H1 (cell line): ENCODE data around the gene CIRBP. TPM values are rescaled to one million over a fixed set of nuclear protein-coding genes. Genes with fewer than 3 reads are reported as not detected.
A peak's percentile ranks its signal among the peaks of the same experiment; 100 is the strongest.

ENCODE experiments used
- CTCF ChIA-PET: fragments of 300-600 bp; sonication (Branson Sonifier 250); formaldehyde crosslinking; loops from one replicate; lab custom pipeline; 2021; ENCODE audit not compliant: partially characterized antibody; lab: Charles Lee
- POLR2A ChIA-PET: fragments of 300-600 bp; sonication (Branson Sonifier 250); formaldehyde crosslinking; loops from one replicate; lab custom pipeline; 2021; ENCODE audit warnings: inconsistent platforms; ENCODE audit not compliant: partially characterized antibody; lab: Charles Lee
- DNase-seq, 2 experiments: peaks; one replicate each; pipeline versions ENCODE4 v3.0.0 to v3.0.0-alpha.2; 2010 to 2022; ENCODE audit warnings: low spot score in 2 of 2, low read depth in 1 of 2, mixed read lengths in 1 of 2
- FAIRE-seq: peaks from 2 replicates; lab custom pipeline; 2011; peaks lifted over from hg19 to GRCh38; lab: Jason Lieb, UNC
- H2AFZ ChIP-seq: 2 replicates; pipeline ENCODE4 v1.8.1; 2012; ENCODE audit warnings: low read length, inconsistent platforms
- H2AK5ac ChIP-seq: 2 replicates; pipeline ENCODE4 v1.6.1; 2013; ENCODE audit warnings: low read depth, low read length
- H2BK120ac ChIP-seq: replicated peaks from 2 replicates; pipeline ENCODE3; 2013; ENCODE audit warnings: low read depth, low read length, inconsistent platforms
- H2BK12ac ChIP-seq: 2 replicates; pipeline ENCODE4 v1.6.1; 2013; ENCODE audit warnings: low read depth, low read length
- H2BK15ac ChIP-seq: 2 replicates; pipeline ENCODE4 v1.6.1; 2013; ENCODE audit warnings: low read length
- H2BK20ac ChIP-seq: 2 replicates; pipeline ENCODE4 v1.6.1; 2013; ENCODE audit warnings: low read length
- H2BK5ac ChIP-seq: 2 replicates; pipeline ENCODE4 v1.6.1; 2013; ENCODE audit warnings: low read depth, low read length
- H3K14ac ChIP-seq: 2 replicates; pipeline ENCODE4 v1.6.1; 2013; ENCODE audit warnings: inconsistent platforms; ENCODE audit not compliant: insufficient read length
- H3K18ac ChIP-seq: 2 replicates; pipeline ENCODE4 v1.6.1; 2013; ENCODE audit warnings: low read length; ENCODE audit errors: extremely low read depth
- H3K23ac ChIP-seq: 2 replicates; pipeline ENCODE4 v1.6.1; 2013; ENCODE audit warnings: inconsistent platforms; ENCODE audit not compliant: insufficient read length
- H3K23me2 ChIP-seq: 2 replicates; pipeline ENCODE4 v1.6.1; 2013; ENCODE audit warnings: low read depth, low read length
- H3K27ac ChIP-seq: 2 replicates; pipeline ENCODE4 v1.6.1; 2011; ENCODE audit warnings: low read depth, low read length, inconsistent platforms
- H3K27me3 ChIP-seq, 4 experiments: replicated peaks in 1 of 4; 1 replicate in 1 of 4; 2 replicates in 3 of 4; pipeline versions ENCODE4 v1.6.1 to v1.8.1; 2011 to 2013; ENCODE audit warnings: low read length in 3 of 4, mild to moderate bottlenecking in 3 of 4, inconsistent platforms in 2 of 4, mixed read lengths in 2 of 4, moderate library complexity in 1 of 4; ENCODE audit not compliant: control insufficient read depth in 3 of 4, insufficient read depth in 3 of 4; ENCODE audit errors: extremely low read depth in 1 of 4
- H3K36me3 ChIP-seq, 4 experiments: 2 replicates each; pipeline versions ENCODE4 v1.6.1 to v1.8.1; 2011 to 2013; ENCODE audit warnings: mild to moderate bottlenecking in 4 of 4, low read length in 3 of 4, moderate library complexity in 2 of 4, control low read depth in 1 of 4, inconsistent platforms in 1 of 4; ENCODE audit not compliant: insufficient read depth in 4 of 4, control insufficient read depth in 2 of 4
- H3K4ac ChIP-seq: replicated peaks from 2 replicates; pipeline ENCODE3; 2013; ENCODE audit warnings: low read length, low read depth, mixed read lengths, inconsistent platforms; ENCODE audit not compliant: insufficient read length
- H3K4me1 ChIP-seq, 4 experiments: replicated peaks in 1 of 4; 1 replicate in 1 of 4; 2 replicates in 3 of 4; pipeline versions ENCODE4 v1.6.1 to v1.8.1; 2011 to 2013; ENCODE audit warnings: low read length in 3 of 4, inconsistent platforms in 2 of 4, mixed read lengths in 1 of 4; ENCODE audit not compliant: insufficient read depth in 4 of 4, control insufficient read depth in 3 of 4
- H3K4me2 ChIP-seq, 2 experiments: 2 replicates each; pipeline versions ENCODE4 v1.6.1 to v1.8.1; 2011 to 2013; ENCODE audit warnings: low read depth in 2 of 2, low read length in 2 of 2, control low read depth in 1 of 2, inconsistent platforms in 1 of 2, mild to moderate bottlenecking in 1 of 2; ENCODE audit not compliant: insufficient read depth in 1 of 2
- H3K4me3 ChIP-seq, 4 experiments: fragments of 200-600, 300-600 bp in 1 of 4; sonication (generic), shearing (Covaris generic), sonication (Bioruptor Twin) in 1 of 4; 2 replicates each; pipeline versions ENCODE4 v1.5.1 to v1.8.1; 2011 to 2016; ENCODE audit warnings: low read length in 4 of 4, low read depth in 3 of 4, control low read depth in 2 of 4, inconsistent platforms in 2 of 4, mild to moderate bottlenecking in 2 of 4, mixed read lengths in 1 of 4, moderate library complexity in 1 of 4; ENCODE audit not compliant: insufficient read depth in 2 of 4; ENCODE audit errors: extremely low read depth in 1 of 4
- H3K56ac ChIP-seq: replicated peaks from 2 replicates; pipeline ENCODE3; 2013; ENCODE audit warnings: low read depth, mild to moderate bottlenecking, mixed read lengths, low read length, inconsistent platforms; ENCODE audit not compliant: insufficient read length
- H3K79me1 ChIP-seq: 2 replicates; pipeline ENCODE4 v1.6.1; 2013; ENCODE audit warnings: low read depth, low read length, control low read depth
- H3K79me2 ChIP-seq, 2 experiments: 2 replicates each; pipeline versions ENCODE4 v1.6.1 to v1.8.1; 2012 to 2013; ENCODE audit warnings: low read length in 2 of 2, mild to moderate bottlenecking in 2 of 2, inconsistent platforms in 1 of 2; ENCODE audit not compliant: insufficient read depth in 2 of 2, control insufficient read depth in 1 of 2
- H3K9ac ChIP-seq, 4 experiments: replicated peaks in 1 of 4; 1 replicate in 1 of 4; 2 replicates in 3 of 4; pipeline versions ENCODE4 v1.6.1 to v1.8.1; 2011 to 2013; ENCODE audit warnings: low read depth in 3 of 4, low read length in 3 of 4, control low read depth in 2 of 4, mild to moderate bottlenecking in 2 of 4, moderate library complexity in 2 of 4, inconsistent platforms in 1 of 4; ENCODE audit errors: extremely low read depth in 1 of 4
- H3K9me3 ChIP-seq, 2 experiments: 2 replicates each; pipeline versions ENCODE4 v1.6.1 to v1.8.1; 2012 to 2013; ENCODE audit warnings: mild to moderate bottlenecking in 2 of 2, moderate library complexity in 2 of 2, control low read depth in 1 of 2, inconsistent platforms in 1 of 2, low read depth in 1 of 2, low read length in 1 of 2, mixed read lengths in 1 of 2; ENCODE audit not compliant: insufficient read depth in 2 of 2
- H4K20me1 ChIP-seq, 2 experiments: replicated peaks in 1 of 2; 2 replicates each; pipeline versions ENCODE3 to v1.8.1; 2011 to 2013; ENCODE audit warnings: inconsistent platforms in 2 of 2, low read length in 2 of 2, mild to moderate bottlenecking in 1 of 2; ENCODE audit not compliant: insufficient read depth in 2 of 2, control insufficient read depth in 1 of 2
- H4K5ac ChIP-seq: 2 replicates; pipeline ENCODE4 v1.6.1; 2013; ENCODE audit warnings: low read length, low read depth, mixed read lengths, inconsistent platforms; ENCODE audit not compliant: insufficient read length
- H4K8ac ChIP-seq: 2 replicates; pipeline ENCODE4 v1.8.0; 2013; ENCODE audit warnings: mild to moderate bottlenecking, moderate library complexity, low read length, inconsistent platforms; ENCODE audit not compliant: insufficient read depth; ENCODE audit errors: extremely low read depth
- H4K91ac ChIP-seq: replicated peaks from 2 replicates; pipeline ENCODE3; 2013; ENCODE audit warnings: low read length, mixed read lengths, inconsistent platforms; ENCODE audit not compliant: insufficient read length
- KDM4A ChIP-seq: IDR thresholded peaks from one replicate; pipeline ENCODE4 v1.7.1; 2012; ENCODE audit warnings: low read depth, mild to moderate bottlenecking, moderate library complexity, low read length, inconsistent platforms; ENCODE audit not compliant: severe bottlenecking
- POLR2A ChIP-seq, 2 experiments: IDR thresholded peaks; 1 replicate in 1 of 2; 2 replicates in 1 of 2; pipeline ENCODE4 v1.6.1; 2011; ENCODE audit warnings: low read depth in 2 of 2, low read length in 2 of 2, mild to moderate bottlenecking in 2 of 2; ENCODE audit errors: control extremely low read depth in 1 of 2
- POLR2AphosphoS5 ChIP-seq: IDR thresholded peaks from 2 replicates; pipeline ENCODE4 v1.6.1; 2011; ENCODE audit warnings: low read depth, low read length
- WGBS, 2 experiments: shearing (Covaris generic) in 1 of 2; methylation state at CpG; one replicate each; pipeline versions ENCODE4 v1.1.6 to v1.1.7; 2013 to 2015; ENCODE audit warnings: low lambda C conversion rate in 2 of 2, mixed read lengths in 2 of 2, inconsistent platforms in 1 of 2, low coverage in 1 of 2, missing lambda C conversion rate in 1 of 2; ENCODE audit not compliant: insufficient replicate concordance in 2 of 2, insufficient coverage in 1 of 2, insufficient read length in 1 of 2; ENCODE audit errors: extremely low coverage in 1 of 2, missing lambda C conversion rate in 1 of 2; 5-methylcytosine and 5-hydroxymethylcytosine counted together
- polyA plus RNA-seq, 7 experiments: library from polyadenylated mRNA; depleted of rRNA in 3 of 7; stranded (reverse) in 5 of 7; unstranded in 2 of 7; fragments of >200 nt in 5 of 7; fragments of 200-250 nt in 2 of 7; gene quantifications; 1 replicate in 5 of 7; 2 replicates in 1 of 7; 4 replicates in 1 of 7; pipeline versions ENCODE4 v1.2.1 to v1.2.3, GENCODE V29; 2011 to 2013; ENCODE audit warnings: missing spikeins in 2 of 7, mixed read lengths in 2 of 7
- total RNA-seq: library from RNA; stranded (reverse); fragmentation: NEBNext Ultra II Directional; extraction: Animal tissue kit (Norgen Biotek cat#: 25700); gene quantifications from 2 replicates; pipeline ENCODE4 v1.2.1, GENCODE V29; 2021
- TF ChIP-seq, protein P1 (sequence below): IDR thresholded peaks from 2 replicates; pipeline ENCODE4 v1.6.1; 2012; ENCODE audit warnings: inconsistent platforms

CIRBP gene
- total and polyA plus RNA-seq, 2 of the 8 experiments (the other 6 are each of a cell fraction or from before 2014, with no cell fraction given): 175 to 199 TPM

DNA sequence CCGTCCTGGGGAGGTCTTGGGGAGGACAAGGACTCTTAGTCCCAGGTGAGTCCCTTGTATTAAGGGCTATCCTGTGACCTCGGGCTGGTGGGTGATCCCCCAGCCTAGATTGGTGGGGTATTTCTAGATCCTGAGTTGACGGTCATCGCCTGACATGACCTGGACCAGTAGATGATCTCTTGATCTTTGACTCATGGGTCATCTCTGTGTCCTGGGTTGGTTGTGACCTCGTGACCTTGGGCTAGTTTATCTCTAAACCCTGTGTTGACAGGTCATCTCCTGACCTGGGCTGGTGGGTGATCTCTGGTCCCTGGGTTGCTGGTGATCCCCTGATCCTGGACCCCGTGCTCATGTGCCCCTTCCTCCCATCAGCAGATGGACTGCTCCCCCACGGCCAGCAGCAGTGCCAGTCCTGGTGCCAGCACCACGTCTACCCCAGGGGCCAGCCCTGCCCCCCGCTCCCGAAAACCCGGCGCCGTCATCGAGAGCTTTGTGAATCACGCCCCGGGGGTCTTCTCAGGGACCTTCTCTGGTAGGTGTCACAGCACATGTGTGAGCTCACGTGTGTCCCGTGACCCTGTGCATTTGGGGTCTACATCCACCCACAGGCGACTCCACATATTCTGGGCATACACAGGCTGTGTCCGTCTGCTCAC lies 14.5 kb upstream of the CIRBP start:
- H3K56ac ChIP-seq: no peak overlapping the region
- H2AK5ac ChIP-seq: no peak overlapping the region
- DNase-seq (no peak), FAIRE-seq (no peak)
- H3K4me2 ChIP-seq: no peak overlapping the region
- H3K18ac ChIP-seq: no peak overlapping the region
- CTCF ChIA-PET: interaction anchor here (1.3 to 15.9 kb wide), 4 partner anchors 9 to 32 kb away, joined by 4 to 212 read pairs (median 23); partner anchors contain the start of gene ATP5F1D
- peaks cover 0 to 31% (median 18%) of the 10 kb centered on the region in 4 experiments; a peak in 6 of 7 replicates for H3K4me1 ChIP-seq
- H4K8ac ChIP-seq: peak overlapping the region; percentile 75; the same call in 1 of the 2 replicates
- no peak overlapping the region for H4K5ac ChIP-seq
- no peak overlapping the region for H2BK12ac ChIP-seq
- no peak overlapping the region for H2BK20ac ChIP-seq
- H2BK15ac ChIP-seq: no peak overlapping the region
- H3K23me2 ChIP-seq: peaks cover 2% of the 10 kb centered on the region; the same call in 1 of the 2 replicates
- no peak overlapping the region for H3K4me3 ChIP-seq
- H3K23ac ChIP-seq: no peak overlapping the region
- H3K79me1 ChIP-seq: peaks cover 12% of the 10 kb centered on the region; the same call in 1 of the 2 replicates
- no peak overlapping the region; a peak in 1 of 7 replicates for H3K9ac ChIP-seq
- H3K4ac ChIP-seq: no peak overlapping the region
- H3K14ac ChIP-seq: no peak overlapping the region
- peaks cover 26 to 75% (median 45%) of the 10 kb centered on the region in 4 experiments for H3K36me3 ChIP-seq
- TF ChIP-seq, protein P1, sequence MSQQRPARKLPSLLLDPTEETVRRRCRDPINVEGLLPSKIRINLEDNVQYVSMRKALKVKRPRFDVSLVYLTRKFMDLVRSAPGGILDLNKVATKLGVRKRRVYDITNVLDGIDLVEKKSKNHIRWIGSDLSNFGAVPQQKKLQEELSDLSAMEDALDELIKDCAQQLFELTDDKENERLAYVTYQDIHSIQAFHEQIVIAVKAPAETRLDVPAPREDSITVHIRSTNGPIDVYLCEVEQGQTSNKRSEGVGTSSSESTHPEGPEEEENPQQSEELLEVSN: no peak
- TF ChIP-seq POLR2AphosphoS5 (peak; percentile 47), POLR2A (IDR thresholded peaks at IDR 0.05; ENCODE audit: control extremely low read depth in 1 of 2, low read depth in 2 of 2, low read length in 2 of 2) (peak in 1 of 2 experiments; percentile 42; a peak in 1 of 3 replicates), KDM4A (no peak)
- H3K9me3 ChIP-seq: no peaks in the 10 kb centered on the region
- H3K27me3 ChIP-seq: no peaks in the 10 kb centered on the region; a peak in 1 of 7 replicates
- H4K20me1 ChIP-seq: peaks cover 24 to 38% of the 10 kb centered on the region in 2 experiments
- H2BK5ac ChIP-seq: peak overlapping the region; percentile 10; the same call in 1 of the 2 replicates
- H2BK120ac ChIP-seq: no peak overlapping the region
- POLR2A ChIA-PET: interaction anchor here (0.9 to 19.4 kb wide), 8 partner anchors 10 to 259 kb away, joined by 3 to 456 read pairs (median 5); partner anchors contain the start of genes ATP5F1D, CBARP, CIRBP and CNN2
- no peak overlapping the region for H2AFZ ChIP-seq
- no peak overlapping the region for H3K27ac ChIP-seq
- 97% methylated on average over 20 of the region's 20 CpGs; no CpG with 5 or more reads in 1 of the 2 experiments for WGBS, 2 experiments
- peaks cover 9 to 51% of the 10 kb centered on the region in 2 experiments for H3K79me2 ChIP-seq
- H4K91ac ChIP-seq: no peak overlapping the region
